Skeletal muscle cell (primary cell): ENCODE results near the gene NOX3.

Source experiments
- DNase-seq: peaks from one replicate; pipeline ENCODE4 v3.0.0-alpha.2; 2010; ENCODE audit warnings: low read depth
- H3K4me3 ChIP-seq: 2 replicates; pipeline ENCODE4 v1.5.1; 2011; ENCODE audit warnings: low read depth, mild to moderate bottlenecking, control low read depth, low read length, moderate library complexity

The NOX3 gene

GRCh38 chr6:155409391-155409790 is 46.2 kb downstream of the NOX3 start:
- no peak for DNase-seq
- no peak overlapping the region for H3K4me3 ChIP-seq

DNA sequence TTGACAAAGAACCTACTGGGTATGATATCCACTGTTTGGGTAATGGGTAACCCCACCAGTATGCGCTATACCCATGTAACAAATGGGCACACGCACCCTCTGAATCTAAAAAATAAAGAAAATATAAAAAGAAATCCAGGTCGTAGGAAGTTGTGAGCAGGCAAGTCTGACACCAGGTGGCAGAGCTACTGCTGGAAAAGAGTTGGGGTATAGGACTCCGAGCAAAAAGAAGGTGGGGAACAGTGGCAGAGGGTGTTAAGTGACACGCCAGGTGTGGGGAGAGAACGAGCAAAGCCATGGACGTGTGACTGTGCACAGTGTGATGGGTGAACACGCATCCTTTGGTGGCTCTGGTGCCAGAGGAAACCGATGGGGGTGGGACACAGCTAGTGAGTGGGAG is 46.7 kb downstream of the NOX3 start:
- no peak for DNase-seq
- no peak overlapping the region for H3K4me3 ChIP-seq

GRCh38 chr6:155408231-155408630 is 47.4 kb downstream of the NOX3 start:
- DNase-seq, result no peak
- H3K4me3 ChIP-seq, result no peak overlapping the region

- no peak for DNase-seq
- no peak overlapping the region for H3K4me3 ChIP-seq
Measured at GRCh38 chr6:155406801-155407200, 48.8 kb downstream of the NOX3 start.

GRCh38 chr6:155404937-155405336 is 50.7 kb downstream of the NOX3 start:
- H3K4me3 ChIP-seq, result no peak overlapping the region
- no peak for DNase-seq

DNA sequence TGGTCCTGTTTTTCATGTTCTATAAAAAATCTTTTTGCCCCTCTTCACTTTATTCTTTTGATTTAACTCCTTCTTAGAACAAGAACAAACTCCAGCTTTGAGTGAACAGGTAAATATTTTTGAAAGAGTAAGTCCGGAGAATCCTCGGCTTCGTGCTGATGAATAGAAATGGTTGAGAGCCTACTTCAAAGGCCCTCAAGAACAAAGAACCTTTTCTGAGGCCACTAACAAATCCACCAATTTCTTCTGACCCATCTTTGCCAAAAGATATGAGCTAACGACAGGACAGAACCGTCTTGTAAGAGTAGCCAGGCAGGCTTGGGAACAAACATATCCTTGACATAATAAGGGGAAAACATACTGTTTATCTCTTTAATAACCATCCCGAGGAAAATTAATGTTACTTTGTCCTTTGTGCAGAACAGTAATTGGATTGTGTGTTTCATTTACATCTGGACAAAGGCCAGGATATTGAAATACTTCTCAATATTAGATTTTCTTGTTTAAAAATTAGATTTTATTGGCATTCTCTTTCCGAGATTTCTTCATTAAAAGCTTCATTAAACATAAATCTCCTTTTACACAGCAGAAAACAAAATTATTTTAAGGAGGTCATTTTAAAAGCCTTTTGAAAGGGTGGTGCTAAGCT is 52.9 kb downstream of the NOX3 start:
- H3K4me3 ChIP-seq, result no peak overlapping the region
- no peak for DNase-seq

DNA sequence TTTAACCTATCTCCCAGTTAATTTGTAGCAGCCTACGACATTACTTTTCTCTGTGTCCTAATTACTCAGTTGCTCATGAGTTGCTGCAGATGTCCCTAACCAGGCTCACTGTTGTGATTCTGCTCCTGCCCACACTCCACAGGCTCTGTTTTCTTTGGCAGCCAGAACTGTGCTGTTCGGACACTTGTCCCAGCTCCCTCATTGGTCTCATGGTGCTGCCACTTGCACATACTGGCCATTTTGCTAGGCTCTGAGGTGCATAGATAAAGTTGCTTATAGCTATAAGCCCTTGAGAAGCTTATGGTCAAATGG is 55.0 kb downstream of the NOX3 start:
- DNase-seq, result no peak
- H3K4me3 ChIP-seq, result no peak overlapping the region

GRCh38 chr6:155399745-155400653 is 55.6 kb downstream of the NOX3 start:
- DNase-seq, result no peak
- no peak overlapping the region for H3K4me3 ChIP-seq

DNA sequence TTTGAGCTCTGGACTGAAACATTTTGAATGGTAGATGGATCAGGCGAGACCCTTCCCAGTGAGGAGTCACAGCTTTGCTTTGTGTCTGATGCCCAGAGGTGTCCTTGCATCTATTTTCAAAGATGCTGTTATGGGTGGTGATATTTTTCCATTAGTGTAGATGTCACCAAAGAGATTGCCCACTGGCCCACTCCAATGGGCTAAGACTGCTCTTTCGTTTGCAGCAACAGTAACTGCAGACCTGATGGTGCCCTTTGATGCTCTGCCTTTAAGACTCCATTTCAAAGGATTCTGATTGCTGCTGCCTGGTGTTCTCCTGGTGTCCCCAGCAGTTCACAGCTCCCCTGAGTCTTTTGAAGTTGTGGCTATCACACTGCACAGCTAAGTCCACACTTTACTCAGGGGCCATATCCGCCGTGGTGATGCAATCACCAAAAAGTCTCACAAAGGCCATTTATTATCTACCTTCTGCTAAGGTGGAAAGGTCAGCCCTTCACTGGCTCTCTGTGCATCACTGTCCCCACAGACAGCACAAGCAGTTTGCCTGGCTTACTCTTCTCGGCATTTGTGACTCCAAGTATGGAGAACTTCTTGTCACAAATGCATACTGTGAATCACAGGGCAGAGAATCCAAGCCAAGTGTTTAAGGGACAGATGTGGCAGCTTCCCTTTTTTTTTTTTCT is 56.4 kb downstream of the NOX3 start:
- no peak for DNase-seq
- H3K4me3 ChIP-seq, result no peak overlapping the region

DNA sequence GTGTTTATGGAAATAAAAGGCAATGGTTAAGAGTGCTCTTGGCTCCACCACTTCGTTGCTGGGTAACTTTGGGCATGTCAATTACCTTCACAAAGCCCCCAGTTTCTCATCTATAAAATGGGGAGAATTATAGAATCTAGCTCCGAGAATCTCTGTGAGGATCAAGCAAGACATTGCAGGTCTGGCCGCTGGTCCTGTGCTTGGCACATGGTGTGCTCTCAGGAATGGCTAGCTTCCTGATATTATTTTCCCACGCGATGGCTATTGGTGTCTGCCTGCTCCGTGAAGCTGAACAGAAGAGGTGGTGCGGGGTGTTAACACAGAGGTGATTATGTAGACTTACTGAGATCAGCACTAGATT is 57.0 kb downstream of the NOX3 start:
- DNase-seq, result no peak
- H3K4me3 ChIP-seq, result no peak overlapping the region

GRCh38 chr6:155398221-155398620 is 57.4 kb downstream of the NOX3 start:
- H3K4me3 ChIP-seq, result no peak overlapping the region
- DNase-seq, result no peak

DNA sequence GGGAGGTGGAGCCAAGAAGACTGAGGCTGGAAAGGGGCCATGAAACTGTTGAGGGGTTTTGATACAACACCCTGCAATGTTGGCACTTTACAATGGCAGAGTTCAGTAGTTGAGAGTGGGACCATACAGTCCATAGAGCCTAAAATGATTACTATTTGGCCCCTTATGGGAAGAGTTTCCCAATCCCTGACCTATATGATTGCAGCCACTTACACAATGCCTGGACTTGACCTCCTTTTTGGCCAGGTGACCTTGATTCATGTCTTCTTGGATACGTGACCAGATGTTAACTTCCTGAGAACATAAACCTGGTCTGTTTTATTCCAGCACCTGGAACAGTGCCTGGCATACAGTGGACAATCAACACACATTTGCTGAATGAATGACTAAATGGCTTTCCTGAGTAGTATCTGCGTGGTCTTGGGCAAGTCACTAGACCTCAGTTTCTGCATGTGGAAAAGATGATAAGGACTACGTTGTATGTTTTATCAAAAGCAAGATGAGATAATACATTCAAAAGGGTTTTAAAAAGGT is 58.4 kb downstream of the NOX3 start:
- no peak for DNase-seq
- no peak overlapping the region for H3K4me3 ChIP-seq

DNA sequence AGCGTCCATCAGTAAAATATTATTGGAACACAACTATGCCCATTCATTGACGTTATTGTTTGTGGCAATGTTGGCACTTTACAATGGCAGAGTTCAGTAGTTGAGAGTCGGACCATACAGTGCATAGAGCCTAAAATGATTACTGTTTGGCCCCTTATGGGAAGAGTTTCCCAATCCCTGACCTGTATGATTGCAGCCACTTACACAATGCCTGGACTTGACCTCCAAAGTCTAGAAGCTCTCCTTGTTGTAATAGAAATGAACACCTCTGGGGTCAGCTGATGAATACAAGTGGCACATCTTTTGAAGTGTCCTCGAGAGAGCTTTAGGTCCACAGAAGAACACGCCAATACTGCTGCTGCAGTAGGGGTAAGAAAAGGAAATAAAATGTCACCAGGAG is 59.0 kb downstream of the NOX3 start:
- no peak for DNase-seq
- no peak overlapping the region for H3K4me3 ChIP-seq

DNA sequence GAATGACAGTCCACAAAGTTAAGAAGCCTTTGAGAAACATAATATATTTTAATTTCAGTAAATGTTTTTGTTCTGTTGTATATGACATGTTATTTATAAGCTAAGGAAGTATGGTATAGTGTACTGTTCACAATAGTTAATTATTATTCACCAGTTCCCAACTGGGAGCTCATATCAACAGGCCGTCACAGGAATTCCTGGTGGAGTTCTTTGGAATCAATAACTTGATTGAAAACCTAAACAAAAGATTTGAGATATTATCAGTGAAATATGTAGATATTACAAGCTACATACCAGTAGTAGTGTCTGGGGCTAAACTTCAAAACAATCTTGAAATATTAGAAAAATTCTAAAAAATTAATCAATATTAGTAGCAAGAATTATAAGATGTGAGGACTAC is 60.3 kb downstream of the NOX3 start:
- DNase-seq, result no peak
- no peak overlapping the region for H3K4me3 ChIP-seq

GRCh38 chr6:155389130-155389529 is 66.5 kb downstream of the NOX3 start:
- H3K4me3 ChIP-seq, result no peak overlapping the region
- no peak for DNase-seq

- no peak overlapping the region for H3K4me3 ChIP-seq
- no peak for DNase-seq
Measured at GRCh38 chr6:155388591-155388990, 67.0 kb downstream of the NOX3 start.

GRCh38 chr6:155387481-155387880 is 68.2 kb downstream of the NOX3 start:
- DNase-seq, result no peak
- H3K4me3 ChIP-seq, result no peak overlapping the region

DNA sequence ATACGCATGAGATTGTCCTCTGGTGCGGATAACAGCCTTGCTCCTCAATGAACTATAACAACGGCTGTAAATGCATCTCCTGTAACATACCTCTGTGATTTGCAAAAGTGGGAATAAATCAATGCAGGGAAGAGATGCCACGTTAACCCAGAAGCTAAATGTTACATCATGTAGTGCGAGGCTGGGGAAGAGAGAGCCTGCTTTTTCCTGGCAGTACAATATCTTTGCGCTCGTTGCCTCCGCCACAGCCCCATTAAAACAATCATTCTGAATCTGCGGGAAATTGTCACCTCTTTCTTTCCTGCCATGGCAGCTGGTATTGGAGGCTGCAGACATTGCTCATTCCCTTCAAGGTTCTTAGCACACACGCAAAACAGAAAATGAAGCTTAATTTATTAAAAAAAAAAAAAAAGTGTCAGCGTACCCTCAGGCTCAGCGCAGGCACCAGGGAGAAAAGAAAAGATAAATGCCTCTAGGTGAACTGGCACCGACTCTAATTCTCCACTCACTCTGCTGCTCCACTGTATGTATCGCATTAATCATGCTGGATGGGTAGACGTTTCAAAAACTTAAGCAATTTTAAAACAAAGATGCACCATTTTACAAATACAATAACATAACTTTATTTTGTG is 71.2 kb downstream of the NOX3 start:
- no peak overlapping the region for H3K4me3 ChIP-seq
- no peak for DNase-seq

GRCh38 chr6:155383913-155384312 is 71.7 kb downstream of the NOX3 start:
- DNase-seq, result no peak
- H3K4me3 ChIP-seq, result no peak overlapping the region

DNA sequence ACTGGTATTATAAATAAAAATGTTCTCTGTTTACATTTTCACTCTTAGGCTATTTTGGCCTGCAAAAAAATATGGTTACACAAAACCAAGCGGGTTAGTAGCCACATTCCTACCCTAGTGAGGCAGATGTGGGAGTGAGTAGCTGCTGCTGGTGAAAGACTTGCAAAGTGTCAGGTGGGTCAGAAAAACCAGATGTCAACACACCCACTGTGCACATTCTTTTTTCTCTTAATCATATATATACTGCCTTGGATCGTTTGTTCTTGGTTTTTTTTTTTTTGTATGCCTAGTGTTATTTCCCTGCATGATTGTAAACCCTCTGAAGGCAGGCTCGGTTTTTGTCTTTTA is 73.3 kb downstream of the NOX3 start:
- no peak overlapping the region for H3K4me3 ChIP-seq

More for the DNA sequence above, 73.3 kb downstream of the NOX3 start:
- DNase-seq, result peak; percentile 79
